SU-DHL-6 (cell line): Measurements from ENCODE around the gene AGAP1.

Experiments used
- H2AFZ ChIP-seq: fragments of 200-600 bp; sonication (generic); 2 replicates; pipeline ENCODE4 v1.6.1; 2014; ENCODE audit warnings: low read depth, mild to moderate bottlenecking, moderate library complexity, mixed read lengths, antibody characterized with exemption, low read length; ENCODE audit not compliant: severe bottlenecking
- H3F3A ChIP-seq: fragments of 200-600 bp; shearing (Covaris generic); 2 replicates; pipeline ENCODE4 v1.6.0; 2016; ENCODE audit warnings: antibody characterized with exemption, mild to moderate bottlenecking; ENCODE audit not compliant: insufficient read depth
- H3K27ac ChIP-seq: fragments of 200-600 bp; sonication (generic); 2 replicates; pipeline ENCODE4 v1.5.1; 2016; ENCODE audit warnings: low read depth, mild to moderate bottlenecking, low read length, moderate library complexity, mixed read lengths
- H3K27me3 ChIP-seq: fragments of 200-600 bp; sonication (generic), shearing (Covaris generic); 2 replicates; pipeline ENCODE4 v1.6.0; 2014; ENCODE audit warnings: mild to moderate bottlenecking, low read length
- H3K36me3 ChIP-seq: fragments of 200-600 bp; sonication (generic); 2 replicates; pipeline ENCODE4 v1.6.1; 2014; ENCODE audit warnings: mild to moderate bottlenecking, low read length, mixed read lengths
- H3K4me2 ChIP-seq: fragments of 300-600, 200-600 bp; shearing (Covaris generic), sonication (generic); 2 replicates; pipeline ENCODE4 v1.6.0; 2014; ENCODE audit warnings: low read length, low read depth, mild to moderate bottlenecking; ENCODE audit not compliant: poor library complexity, severe bottlenecking
- H3K4me3 ChIP-seq: fragments of 200-600 bp; sonication (generic); 2 replicates; pipeline ENCODE4 v1.5.1; 2014; ENCODE audit warnings: antibody characterized with exemption, low read length, mild to moderate bottlenecking, mixed read lengths; ENCODE audit not compliant: insufficient read depth, poor library complexity, severe bottlenecking
- H3K79me2 ChIP-seq: fragments of 200-600 bp; sonication (generic); 2 replicates; pipeline ENCODE4 v1.6.1; 2014; ENCODE audit warnings: mild to moderate bottlenecking, low read length, moderate library complexity; ENCODE audit not compliant: insufficient read depth
- H3K9ac ChIP-seq: fragments of 200-600 bp; sonication (generic); 2 replicates; pipeline ENCODE4 v1.7.0; 2014; ENCODE audit warnings: mild to moderate bottlenecking, low read length
- H3K9me2 ChIP-seq: fragments of 200-600 bp; sonication (generic); replicated peaks from 2 replicates; pipeline ENCODE4 v1.6.1; 2014; ENCODE audit warnings: low read length; ENCODE audit not compliant: insufficient read depth
- H3K9me3 ChIP-seq: fragments of 200-600 bp; sonication (generic); 2 replicates; pipeline ENCODE4 v1.6.1; 2014; ENCODE audit warnings: low read length, mixed read lengths; ENCODE audit not compliant: insufficient read depth
- H4K20me1 ChIP-seq: fragments of 200-600 bp; sonication (generic); 2 replicates; pipeline ENCODE4 v1.6.1; 2014; ENCODE audit warnings: low read depth, mild to moderate bottlenecking, antibody characterized with exemption, low read length, moderate library complexity, mixed read lengths
- EZH2phosphoT487 ChIP-seq: fragments of 200-600 bp; sonication (generic), shearing (Covaris generic); conservative IDR thresholded peaks from 2 replicates; pipeline ENCODE4 v1.6.1; 2018; ENCODE audit warnings: mild to moderate bottlenecking, antibody characterized with exemption, low read length, moderate library complexity, mixed read lengths
- TF ChIP-seq, protein P1 (sequence below): fragments of 200-600 bp; sonication (generic); IDR thresholded peaks from one replicate; pipeline ENCODE4 v1.5.1; 2017; ENCODE audit warnings: antibody characterized with exemption, mild to moderate bottlenecking, low read length, moderate library complexity; ENCODE audit not compliant: insufficient read depth, poor library complexity, severe bottlenecking

The AGAP1 gene

GRCh38 chr2:236180076-236180816 lies 686.4 kb downstream of the AGAP1 start:
- H3K79me2 ChIP-seq: no peaks in the 10 kb centered on the region
- no peak overlapping the region for H3K9ac ChIP-seq
- no peaks in the 10 kb centered on the region for H3K9me3 ChIP-seq
- H3K4me3 ChIP-seq: no peak overlapping the region
- no peak overlapping the region for H3K4me2 ChIP-seq
- H3K9me2 ChIP-seq: no peaks in the 10 kb centered on the region
- H3K27ac ChIP-seq: no peak overlapping the region
- H3K36me3 ChIP-seq: no peaks in the 10 kb centered on the region
- H4K20me1 ChIP-seq: no peaks in the 10 kb centered on the region
- no peak for TF ChIP-seq EZH2phosphoT487
- TF ChIP-seq, protein P1, sequence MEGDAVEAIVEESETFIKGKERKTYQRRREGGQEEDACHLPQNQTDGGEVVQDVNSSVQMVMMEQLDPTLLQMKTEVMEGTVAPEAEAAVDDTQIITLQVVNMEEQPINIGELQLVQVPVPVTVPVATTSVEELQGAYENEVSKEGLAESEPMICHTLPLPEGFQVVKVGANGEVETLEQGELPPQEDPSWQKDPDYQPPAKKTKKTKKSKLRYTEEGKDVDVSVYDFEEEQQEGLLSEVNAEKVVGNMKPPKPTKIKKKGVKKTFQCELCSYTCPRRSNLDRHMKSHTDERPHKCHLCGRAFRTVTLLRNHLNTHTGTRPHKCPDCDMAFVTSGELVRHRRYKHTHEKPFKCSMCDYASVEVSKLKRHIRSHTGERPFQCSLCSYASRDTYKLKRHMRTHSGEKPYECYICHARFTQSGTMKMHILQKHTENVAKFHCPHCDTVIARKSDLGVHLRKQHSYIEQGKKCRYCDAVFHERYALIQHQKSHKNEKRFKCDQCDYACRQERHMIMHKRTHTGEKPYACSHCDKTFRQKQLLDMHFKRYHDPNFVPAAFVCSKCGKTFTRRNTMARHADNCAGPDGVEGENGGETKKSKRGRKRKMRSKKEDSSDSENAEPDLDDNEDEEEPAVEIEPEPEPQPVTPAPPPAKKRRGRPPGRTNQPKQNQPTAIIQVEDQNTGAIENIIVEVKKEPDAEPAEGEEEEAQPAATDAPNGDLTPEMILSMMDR: no peak
- no peaks in the 10 kb centered on the region for H3F3A ChIP-seq
- no peaks in the 10 kb centered on the region for H3K27me3 ChIP-seq
- no peak overlapping the region for H2AFZ ChIP-seq

- Histone ChIP-seq H3F3A (no peaks in the 10 kb centered on the region), H3K9ac (no peak overlapping the region), H3K27ac (no peak overlapping the region), H3K4me2 (no peak overlapping the region), H3K27me3 (no peaks in the 10 kb centered on the region), H3K9me2 (no peaks in the 10 kb centered on the region), H2AFZ (no peak overlapping the region), H3K9me3 (no peaks in the 10 kb centered on the region), H3K4me3 (no peak overlapping the region), H4K20me1 (no peaks in the 10 kb centered on the region), H3K36me3 (no peaks in the 10 kb centered on the region), H3K79me2 (no peaks in the 10 kb centered on the region)
- no peak for TF ChIP-seq EZH2phosphoT487
- TF ChIP-seq, protein P1: peak; percentile 70
These were observed 687.1 kb downstream of the AGAP1 start for GRCh38 chr2:236180831-236181453.
